GM15510 (cell line): ENCODE data around the gene KRTAP3-1.

ENCODE experiments used
- POLR2A ChIP-seq: IDR thresholded peaks from 3 replicates; pipeline ENCODE4 v1.6.1; 2011; ENCODE audit warnings: borderline replicate concordance; ENCODE audit not compliant: insufficient read length; ENCODE audit errors: extremely low read depth

KRTAP3-1 gene

GRCh38 chr17:40962059-40962561, 46.8 kb downstream of the KRTAP3-1 start:
- TF ChIP-seq POLR2A = no peak

- TF ChIP-seq POLR2A = no peak
These were observed 47.3 kb downstream of the KRTAP3-1 start for GRCh38 chr17:40961591-40961990.

- no peak for TF ChIP-seq POLR2A
These were observed 48.8 kb downstream of the KRTAP3-1 start for GRCh38 chr17:40960144-40960543.
